HG02970 (cell line): ENCODE data around the gene MOB3A.

Experiments used
- ATAC-seq: cut with Tn5 transposase; IDR thresholded peaks from one replicate; pipeline ENCODE4 v1.9.1; 2021; ENCODE audit warnings: mild to moderate bottlenecking, moderate library complexity, moderate number of reproducible peaks; ENCODE audit not compliant: unreplicated experiment, low FRiP score

MOB3A gene

DNA sequence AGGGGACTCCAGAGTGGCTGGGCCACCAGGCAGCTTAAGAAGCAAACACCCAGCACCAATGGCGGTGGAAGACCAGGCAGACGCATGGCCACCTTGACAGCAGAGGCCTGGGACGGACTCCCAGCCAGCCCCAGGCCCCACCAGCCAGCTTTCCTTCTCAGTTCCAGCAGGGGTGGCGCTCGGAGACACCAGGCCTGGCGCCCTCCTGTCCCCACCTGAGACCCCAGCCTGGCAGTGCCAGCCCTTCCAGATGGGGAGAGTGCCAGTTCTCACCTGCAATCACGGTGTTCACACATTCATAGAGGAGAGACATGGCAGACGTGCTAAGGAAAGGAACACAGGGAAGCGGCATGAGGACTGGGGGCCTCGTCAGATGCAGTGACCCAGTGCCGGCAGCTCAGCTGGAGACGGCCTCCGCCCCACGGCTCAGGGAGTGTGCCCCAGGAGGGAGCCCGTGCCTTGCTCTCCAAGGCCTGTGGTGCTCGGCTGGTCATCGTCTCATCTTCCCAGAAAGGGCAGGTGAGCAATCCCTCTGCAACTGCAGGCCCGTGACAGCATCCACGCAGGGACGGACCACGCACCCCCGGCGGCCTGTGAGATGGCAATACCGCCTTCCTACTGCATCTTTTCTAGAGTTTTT lies 30.9 kb upstream of the MOB3A start:
- ATAC-seq, result no peak

DNA sequence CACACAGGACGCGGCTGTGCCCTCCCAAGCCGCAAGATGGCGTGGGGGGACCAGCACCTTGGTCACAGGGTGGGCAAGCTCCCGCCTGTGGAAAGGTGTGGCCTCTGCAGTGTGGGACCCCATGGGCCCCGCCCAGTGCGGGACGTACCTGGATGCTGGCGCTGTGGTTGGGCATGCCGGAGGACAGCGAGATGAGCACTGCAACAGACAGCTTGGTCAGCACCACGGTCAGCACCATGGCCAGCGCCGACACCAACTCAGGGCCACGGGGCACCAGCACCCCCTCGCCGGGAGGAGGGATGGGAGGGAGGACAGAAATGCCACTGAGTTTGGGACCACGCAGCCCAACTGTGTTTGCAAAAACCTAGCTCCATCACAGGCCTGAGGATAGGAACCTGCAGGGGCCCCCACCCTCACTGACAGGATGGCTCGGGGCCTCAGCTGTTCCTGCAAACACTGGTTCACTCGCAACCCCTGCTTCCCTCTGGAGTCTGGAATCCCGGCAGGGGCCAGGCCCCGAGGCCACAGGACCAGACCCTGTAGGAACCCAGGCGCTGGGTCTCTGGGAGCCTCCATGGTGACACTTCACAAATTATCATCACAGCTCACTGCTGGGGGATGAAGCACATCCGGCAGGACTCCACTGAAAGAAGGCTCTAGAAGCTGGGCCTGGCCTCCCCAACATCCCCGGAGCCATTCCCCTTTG lies 27.7 kb upstream of the MOB3A start:
- ATAC-seq, result no peak

GRCh38 chr19:2122982-2123381 lies 26.9 kb upstream of the MOB3A start:
- ATAC-seq, result no peak

DNA sequence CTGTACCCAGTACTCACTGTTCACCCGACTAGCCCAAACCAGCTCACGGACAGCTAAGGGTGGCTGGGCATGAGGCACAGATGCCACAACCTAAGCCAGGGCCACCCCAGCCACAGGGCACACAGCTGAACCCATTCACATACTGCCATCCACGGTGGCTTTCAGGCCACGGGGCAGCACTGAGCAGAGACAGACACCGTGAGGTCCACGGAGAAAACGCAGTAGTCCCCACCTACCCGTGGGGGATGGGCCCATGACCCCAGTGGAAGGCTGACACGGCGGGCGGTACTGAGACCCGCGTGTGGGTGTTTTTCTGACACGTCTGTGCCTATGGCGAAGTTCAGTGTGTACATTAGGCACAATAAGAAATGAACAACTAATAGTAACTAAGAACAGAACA lies 26.1 kb upstream of the MOB3A start:
- ATAC-seq, result no peak

DNA sequence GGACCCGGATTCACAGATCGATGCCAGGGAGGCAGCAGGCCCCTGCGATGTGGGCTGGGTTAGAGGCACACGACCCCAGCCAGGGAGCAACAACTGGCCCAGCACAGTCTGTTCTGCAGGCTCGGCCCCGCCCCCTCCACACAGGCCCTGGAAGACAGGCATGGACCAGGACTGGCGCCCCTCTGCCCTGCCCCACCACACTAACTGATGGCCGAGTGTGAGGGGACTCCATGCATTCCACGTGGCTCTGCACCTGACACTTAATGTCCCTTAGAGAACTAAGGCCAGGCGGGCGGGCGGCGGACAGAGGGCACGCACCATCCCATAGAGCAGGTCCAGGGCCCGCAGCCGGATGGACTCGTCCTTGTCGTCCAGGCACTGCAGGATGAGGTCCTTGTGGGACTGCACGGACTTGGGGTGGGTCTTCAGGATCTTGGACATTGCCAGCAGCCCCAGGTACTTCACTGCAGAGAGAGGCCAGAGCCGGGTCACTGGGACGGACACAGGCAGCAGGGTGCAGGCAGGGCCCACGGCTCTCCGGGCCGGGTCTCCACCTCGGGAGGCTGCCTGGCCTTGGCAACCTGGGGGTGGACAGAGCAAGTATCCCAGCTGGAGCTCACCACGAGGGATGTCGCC lies 25.4 kb upstream of the MOB3A start:
- ATAC-seq, result no peak

DNA sequence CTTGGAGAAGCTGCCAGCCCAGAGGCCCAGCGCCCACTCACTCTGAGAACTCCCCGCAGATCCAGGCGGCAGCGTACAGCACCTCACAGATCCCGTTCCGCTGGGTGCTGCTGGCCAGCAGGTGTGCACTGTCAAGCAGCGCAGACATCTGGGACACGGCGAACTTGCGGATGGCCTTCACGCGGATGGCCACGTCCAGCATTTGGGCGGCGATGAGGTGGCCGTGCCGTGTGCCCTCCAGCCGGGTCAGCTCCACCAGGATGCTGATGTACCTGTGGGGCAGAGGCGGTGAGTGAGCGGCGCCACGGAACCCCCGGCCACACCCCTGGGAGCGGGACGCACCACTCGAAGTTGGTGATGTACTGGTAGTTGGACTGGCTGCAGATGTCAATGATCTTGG lies 24.7 kb upstream of the MOB3A start:
- ATAC-seq, result no peak

- ATAC-seq, result no peak
These were observed 24.0 kb upstream of the MOB3A start for GRCh38 chr19:2119921-2120785.

GRCh38 chr19:2118438-2118837 lies 22.3 kb upstream of the MOB3A start:
- ATAC-seq, result no peak

GRCh38 chr19:2117215-2117960 lies 21.3 kb upstream of the MOB3A start:
- no peak for ATAC-seq

DNA sequence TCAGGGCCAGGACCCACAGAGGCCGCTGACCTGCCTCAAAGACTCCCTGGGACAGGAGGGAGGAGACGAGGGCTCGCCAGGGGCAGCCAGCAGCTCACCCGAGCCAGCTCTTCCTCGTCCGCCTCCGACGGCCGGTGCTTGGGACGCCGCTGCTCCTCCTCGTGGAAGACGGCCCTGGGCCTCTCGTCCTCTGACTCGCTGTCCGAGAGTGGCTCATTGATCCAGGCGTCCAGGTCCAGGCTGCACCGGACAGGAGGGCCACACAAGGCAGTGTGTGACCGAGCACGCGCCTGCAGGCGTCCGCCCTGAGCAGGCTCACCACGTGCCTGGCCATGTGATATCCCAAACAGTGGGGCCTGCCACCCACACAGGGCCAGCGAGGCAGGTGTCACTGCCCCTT lies 20.4 kb upstream of the MOB3A start:
- no peak for ATAC-seq

GRCh38 chr19:2115911-2116426 lies 19.8 kb upstream of the MOB3A start:
- no peak for ATAC-seq

DNA sequence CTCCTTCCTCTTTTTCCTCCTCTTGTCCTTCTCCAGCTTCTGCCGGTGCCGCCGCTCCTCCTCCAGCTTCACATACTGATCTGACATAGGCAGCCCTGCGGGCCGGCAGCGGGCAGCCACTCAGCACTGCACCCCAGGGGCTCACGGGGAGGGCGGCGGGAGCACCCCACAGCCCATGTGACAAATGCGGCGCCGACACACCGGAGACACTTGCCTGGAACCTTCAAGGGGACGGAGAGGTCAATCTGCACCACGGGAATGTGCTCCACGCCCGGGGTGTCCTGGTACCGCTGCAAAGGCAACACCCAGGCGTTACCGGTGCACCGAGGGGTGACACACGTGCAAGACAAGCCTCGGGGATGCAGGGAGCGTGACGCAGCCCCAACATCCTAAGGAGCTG lies 19.2 kb upstream of the MOB3A start:
- ATAC-seq, result no peak

DNA sequence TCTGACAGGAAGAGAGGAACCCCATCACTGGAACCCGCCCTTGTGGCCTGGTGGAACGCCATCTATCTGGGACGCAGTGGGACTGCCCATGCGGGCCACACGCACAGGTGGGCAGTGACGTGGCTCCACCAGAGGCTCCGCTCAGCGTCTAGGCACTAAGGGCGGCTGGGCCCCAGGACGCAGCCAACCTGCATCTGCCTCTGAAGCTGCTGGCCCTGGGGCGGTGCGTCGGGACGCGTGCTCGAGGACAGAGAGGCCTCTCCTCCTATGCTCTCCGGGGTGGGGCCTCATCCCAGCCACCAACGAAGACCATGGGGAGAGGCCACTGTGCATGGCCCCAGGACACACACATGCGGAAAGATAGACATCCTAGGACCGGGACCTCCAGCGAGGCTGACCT lies 18.7 kb upstream of the MOB3A start:
- no peak for ATAC-seq

- no peak for ATAC-seq
These were observed 18.1 kb upstream of the MOB3A start for GRCh38 chr19:2114218-2114617.

DNA sequence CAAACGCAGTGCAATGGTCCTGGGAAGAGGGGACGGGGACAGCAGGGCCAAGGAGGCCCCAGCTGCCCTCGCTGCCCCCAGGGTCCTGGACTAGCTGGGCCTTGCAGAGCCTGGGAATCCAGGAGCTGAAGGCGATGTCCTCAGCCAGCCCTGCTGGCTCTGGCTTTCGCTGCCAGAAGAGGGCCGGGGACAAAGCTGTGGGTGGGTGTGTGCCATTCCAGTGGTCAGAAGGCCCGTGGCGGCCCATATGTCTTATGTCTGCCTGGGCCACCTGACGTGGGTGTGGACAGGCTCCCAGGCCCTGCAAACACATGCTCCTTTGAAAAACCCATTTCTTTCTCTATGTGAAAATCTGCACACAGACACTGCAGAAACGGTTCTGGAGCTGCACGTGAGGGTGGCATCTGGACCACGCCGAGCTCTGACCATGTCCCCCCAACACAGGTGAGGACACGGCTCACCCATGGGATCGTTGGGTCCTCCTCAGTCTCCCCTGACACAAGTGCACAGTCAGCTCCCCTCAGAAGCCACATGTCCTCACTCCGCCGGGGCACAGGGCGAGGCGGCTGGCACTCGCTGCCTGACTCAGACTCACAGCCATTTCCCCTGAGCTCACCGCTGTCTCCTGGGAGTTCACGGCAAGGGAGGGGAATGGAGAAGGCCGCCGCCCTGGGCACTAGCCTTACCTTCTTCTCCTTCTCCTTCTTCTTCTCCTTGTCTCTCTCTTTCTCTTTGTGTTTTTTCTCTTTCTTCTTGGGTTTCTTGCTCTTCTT lies 17.5 kb upstream of the MOB3A start:
- ATAC-seq, result no peak

- no peak for ATAC-seq
These were observed 16.6 kb upstream of the MOB3A start for GRCh38 chr19:2112516-2113320.

- no peak for ATAC-seq
These were observed 15.8 kb upstream of the MOB3A start for GRCh38 chr19:2111886-2112285.

DNA sequence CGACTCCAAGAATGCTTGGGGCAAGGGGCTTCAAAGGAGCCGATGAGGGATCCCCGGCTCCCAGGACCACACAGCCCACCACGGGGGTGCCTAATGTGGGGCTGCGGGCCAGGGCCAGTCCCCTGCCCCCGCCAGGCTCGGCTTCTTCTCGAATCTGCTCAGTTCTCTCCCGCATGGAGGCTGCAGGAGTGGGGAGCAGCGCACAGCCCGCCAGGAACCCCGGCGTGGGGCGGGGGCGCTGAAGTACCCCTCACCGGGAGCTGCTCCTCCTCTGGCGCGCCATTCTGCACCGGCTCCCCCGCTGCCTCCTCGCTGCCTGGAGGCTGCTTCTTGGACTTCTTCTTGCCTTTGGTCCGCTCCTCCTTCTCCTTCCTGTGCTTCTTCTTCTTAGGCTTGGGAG lies 15.3 kb upstream of the MOB3A start:
- no peak for ATAC-seq

DNA sequence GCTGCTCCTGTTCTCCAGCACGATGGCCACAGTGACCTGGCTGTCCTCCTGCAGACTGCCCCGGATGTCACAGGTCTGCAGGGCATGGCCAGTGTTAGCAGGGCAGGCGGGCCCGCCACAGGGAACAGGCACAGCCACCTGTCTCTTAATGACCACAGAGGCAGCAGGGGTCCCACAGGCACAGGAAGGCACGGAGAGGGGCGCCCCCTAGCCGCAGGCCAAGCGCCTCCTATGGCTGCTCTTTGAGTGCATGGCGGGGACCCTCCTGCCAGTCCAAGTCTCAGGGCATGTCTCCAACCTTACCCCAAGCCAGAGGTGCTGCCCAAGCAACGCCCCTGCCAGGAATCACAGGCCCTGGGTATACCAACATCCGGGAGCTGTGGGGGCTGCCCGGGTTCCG lies 14.7 kb upstream of the MOB3A start:
- ATAC-seq, result no peak
